NCI-H446 (cell line): ENCODE results near the gene VASH2.

Experiments
- DNase-seq, 2 experiments: peaks; one replicate each; lab custom pipeline; 2025; lab: John Stamatoyannopoulos, UW

Gene VASH2

DNA sequence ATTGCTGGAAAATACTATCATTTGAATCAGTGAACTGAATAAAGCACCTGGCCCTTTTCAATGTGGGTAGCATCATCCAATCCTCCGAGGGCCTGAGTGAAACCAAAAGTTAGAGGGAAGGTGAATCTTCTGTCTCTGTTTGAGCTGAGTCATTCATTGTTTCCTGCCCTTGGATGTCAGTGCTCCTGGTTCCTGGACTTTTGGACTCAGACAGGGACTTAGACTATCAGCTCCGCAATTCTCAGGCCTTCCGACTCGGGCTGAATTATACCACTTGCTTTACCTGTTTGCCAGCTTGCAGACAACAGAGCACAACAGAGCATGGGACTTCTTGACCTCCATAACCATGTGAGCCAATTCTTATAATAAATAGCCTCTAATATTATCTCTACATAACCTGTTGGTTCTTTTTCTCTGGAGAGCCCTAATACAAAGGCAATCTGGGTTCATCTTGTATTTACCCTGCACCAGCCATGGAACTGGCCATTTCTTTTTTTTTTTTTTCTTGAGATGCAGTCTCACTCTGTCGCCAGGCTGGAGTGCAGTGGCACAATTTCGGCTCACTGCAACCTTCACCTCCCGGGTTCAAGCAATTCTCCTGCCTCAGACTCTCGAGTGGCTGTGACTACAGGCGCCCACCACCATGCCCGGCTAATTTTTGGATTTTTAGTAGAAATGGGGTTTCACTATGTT lies 19.2 kb upstream of the VASH2 start:
- no peak for DNase-seq

DNA sequence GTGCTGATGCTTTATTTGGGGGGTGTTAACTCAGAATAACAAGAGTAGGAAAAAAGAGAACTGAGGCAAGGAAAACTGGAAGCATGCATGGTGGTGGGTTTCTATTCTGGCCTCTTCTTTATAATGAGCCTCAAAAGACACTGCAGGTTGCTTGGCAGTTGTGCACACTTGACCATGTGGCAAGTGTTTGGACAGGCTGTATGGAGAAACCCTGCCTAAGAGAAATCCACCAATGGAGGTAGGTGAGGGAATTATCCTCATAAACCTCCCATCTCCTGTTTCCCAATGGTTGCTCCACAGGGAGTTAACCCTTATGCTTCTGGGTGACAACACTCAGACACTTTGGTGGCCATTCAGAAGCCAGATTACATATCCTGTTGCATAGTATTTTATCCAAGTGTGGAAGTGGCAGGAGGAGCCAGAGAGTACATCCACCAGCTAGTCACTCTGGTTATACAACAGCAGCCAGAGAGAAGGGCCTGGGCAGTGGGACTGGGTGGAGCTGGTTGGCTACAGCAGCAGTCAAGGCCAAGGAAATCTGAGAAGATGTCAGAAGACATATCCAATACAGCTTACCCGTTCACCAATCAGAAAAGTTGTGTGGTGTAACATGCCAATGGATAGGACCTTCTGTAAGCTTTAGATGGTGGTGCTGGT lies 16.4 kb upstream of the VASH2 start:
- DNase-seq = no peak

DNA sequence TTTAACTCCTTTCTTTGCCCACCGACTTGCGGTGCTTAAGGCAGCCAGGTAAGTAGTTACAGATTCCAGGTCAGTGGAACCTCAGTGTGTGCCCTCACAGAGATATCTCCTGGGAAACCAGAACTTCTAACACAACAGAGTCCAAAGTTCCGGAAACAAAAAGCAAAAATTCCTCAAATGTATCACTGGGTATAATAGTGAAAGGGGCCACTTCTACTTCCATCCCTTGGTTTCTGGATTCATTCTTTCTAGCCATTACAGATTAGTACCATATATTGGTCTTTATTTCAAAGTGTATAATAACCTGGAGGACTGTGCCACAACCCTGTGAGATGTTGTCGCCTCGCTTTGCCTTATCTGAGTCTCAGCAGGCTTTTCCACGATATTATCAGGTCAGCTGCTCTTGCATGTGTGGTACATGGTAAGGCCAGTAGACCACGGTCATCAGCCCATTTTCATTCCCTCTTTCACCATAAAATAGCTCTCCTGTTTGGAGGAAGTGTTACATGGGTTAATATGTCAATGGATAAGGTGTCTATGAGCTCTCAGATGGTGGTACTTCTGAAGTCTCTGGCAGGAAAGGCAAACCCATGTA lies 14.9 kb upstream of the VASH2 start:
- no peak for DNase-seq

DNA sequence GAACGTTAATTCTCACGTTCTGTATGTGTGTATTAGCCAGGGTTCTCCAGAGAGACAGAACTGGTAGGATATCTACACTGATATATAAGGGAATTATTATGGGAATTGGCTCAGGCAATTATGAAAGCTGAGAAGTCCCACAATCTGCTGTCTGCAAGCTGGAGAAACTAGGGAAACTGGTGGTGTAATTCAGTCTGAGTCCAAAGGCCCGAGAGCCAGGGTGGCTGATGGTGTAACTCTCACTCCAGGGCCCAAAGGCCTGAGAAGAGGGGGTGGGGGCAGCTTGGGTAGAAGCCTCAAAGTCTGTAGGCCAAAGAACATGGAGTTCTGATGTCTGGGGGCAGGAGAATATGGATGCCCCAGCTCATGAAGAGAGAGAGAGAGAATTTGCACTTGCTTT lies 13.3 kb upstream of the VASH2 start:
- DNase-seq = no peak

DNA sequence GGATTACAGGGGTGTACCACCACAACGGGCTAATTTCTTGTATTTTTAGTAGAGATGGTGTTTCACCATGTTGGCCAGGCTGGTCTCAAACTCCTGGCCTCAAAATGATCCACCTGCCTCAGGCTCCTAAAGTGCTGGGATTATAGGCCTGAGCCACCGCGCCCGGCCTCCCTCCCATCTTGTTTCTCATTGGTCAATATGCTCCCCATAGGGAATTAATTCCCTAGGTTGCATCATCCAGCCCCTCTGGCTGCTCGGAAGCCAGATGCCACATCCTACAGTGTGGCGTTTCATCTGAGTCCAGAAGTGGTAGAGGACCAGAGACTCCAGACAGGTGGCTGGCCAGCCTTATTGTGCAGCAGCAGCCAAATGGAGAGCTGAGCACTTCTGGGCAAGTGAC lies 11.5 kb upstream of the VASH2 start:
- DNase-seq = peak in 1 of 2 experiments; percentile 19

DNA sequence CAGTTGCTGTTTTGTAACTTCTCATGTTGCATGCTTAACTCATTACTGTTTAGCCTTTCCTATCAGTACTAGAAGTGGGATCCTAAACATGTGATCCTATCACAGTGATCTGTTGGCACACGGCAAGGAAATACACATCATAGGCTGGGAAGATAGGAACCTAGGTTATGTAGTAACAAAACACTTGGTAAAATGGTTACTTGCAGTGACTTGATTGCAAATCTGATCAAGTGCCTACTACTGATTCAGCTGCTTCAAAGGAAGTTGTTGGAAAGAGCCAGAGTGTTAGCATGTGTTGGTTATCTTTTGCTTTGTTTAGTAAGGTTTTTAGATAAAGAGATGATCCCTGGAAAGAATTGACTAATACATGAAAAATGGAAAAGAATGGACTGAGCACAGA lies 8.9 kb upstream of the VASH2 start:
- DNase-seq = no peak

DNA sequence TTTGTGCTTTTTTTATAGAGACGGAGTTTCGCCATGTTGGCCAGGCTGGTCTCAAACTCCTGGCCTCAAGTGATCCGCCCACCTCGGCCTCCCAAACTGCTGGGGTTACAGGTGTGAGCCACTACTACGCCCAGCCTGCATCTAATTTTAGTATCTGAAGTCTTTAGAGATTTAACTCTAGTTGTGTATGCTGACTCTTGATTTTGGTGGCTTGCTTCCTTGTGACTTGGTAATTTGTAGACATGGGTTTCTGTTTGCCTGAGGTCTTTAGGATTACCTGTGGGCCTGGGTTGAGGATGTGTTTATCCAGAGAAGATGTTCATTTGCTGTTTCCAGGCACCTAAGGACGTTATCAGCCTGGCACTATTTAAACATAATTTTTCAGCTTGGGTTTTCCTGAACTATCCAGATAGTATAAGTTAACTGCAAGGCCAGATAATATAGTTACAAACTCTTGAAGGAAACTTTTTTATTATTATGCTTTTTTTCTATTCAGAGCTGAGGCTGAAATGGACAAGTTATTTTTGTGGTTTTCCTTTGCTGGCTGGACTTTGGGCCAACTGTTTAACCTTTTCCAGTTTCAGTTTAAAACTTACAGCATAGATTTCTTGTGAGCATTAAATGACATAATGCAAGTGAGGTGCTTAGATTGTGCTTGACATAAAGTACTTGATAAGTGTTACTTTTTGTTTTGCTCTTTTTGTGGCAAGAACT lies 7.5 kb upstream of the VASH2 start:
- DNase-seq = no peak

DNA sequence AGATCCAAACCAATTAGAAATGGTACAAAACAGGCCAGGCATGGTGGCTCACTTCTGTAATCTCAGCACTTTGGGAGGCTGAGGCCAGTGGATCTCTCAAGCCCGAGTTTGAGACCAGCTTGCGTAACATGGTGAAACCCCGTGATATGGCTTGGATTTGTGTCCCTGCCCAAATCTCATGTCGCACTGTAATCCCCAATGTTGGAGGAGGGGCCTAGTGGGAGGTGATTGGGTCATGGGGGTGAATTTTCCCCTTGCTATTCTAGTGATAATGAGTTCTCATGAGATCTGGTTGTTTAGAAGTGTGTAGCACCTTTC lies 7.0 kb upstream of the VASH2 start:
- no peak for DNase-seq

DNA sequence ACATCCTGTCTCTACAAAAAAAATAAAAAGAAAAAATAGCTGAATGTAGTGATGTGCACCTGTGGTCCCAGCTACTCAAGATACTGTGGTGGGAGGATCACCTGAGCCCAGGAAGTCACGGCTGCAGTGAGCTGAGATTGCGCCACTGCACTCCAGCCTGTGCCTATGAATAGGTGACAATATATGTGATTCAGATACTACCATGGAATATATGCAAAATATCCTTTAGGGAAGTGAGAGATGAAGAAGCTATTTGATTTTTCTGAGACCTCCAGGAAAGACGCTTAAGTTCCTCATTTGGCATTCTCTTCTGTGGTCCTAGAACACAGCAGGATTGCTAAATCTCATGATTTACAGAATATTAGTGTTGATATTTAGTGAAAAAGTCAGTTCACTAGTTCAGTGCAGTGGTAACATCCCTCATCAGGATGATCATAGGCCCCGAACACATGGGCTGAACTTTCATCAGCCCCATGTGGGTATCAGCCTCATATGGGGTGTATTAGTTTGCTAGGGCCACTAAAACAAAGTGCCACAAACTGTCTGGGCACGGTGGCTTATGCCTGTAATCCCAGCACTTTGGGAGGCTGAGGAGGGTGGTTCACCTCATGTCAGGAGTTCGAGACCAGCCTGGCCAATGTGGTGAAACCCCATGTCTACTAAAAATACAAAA lies 6.0 kb upstream of the VASH2 start:
- no peak for DNase-seq

DNA sequence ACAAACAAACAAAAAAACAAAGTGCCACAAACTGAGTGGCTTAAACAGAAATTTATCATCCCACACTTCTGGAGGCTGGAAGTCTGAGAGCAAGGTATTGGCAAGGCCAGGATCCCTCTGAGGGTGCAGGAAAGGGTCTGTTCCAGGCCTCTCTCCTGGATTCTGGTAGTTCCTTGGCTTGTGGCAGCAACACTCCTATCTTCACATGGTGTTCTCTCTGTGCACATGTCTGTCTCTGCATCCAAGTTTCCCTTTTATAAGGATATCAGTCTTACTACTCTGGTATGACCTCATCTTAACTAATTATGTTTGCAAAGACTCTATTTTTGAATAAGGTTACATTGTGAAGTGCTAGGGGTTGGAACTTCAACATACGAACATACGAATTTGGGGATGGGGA lies 5.3 kb upstream of the VASH2 start:
- no peak for DNase-seq

DNA sequence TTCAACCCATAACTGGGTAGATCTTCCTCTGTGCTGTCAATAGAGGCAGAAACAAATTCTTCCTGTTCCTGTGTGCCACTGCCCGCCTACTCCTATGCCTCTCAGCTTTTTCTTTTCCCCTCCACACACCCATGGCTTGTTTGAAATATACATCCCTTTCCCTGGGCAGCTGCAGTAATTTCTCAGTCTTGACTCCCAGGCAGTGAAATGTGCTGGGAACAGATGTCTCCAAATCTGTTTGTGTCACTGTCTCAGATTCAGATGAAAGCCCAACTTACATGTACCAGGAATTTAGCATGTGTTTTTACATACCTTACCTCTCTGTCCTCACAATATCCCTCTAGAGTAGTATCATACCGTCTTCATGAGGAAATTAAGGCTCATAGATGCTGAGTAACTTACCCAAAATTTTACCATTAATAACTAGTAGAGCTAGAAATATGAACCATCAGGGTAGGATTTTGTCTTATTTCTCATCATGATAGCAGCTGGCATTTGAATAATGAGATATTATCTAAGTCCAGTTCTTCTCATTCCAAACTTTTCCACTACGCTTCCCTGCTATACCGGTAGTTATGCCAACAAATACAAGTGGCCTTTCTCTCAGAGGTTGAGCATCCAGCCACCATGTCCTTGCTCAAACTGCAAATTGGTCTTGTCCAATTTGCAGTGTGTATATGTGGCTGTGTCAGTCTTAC lies 4.7 kb upstream of the VASH2 start:
- no peak for DNase-seq

DNA sequence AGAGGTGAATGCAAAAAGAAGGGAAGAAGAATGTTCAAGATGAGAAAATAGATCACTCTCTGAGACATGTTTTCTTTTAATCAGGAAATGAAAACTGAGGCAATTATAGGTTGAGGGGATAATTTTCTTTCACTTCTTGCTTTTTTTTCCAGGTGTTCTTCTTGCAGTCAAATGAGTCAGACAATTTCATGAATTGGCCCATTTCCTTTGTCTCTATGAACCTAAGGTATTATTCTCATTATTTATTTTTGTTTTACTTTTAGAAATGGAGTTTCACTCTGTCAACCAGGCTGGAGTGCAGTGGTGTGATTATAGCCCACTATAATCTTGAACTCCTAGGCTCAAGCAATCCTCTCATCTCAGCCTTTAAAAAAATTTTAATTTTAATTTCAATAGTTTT lies 3.5 kb upstream of the VASH2 start:
- DNase-seq = no peak

DNA sequence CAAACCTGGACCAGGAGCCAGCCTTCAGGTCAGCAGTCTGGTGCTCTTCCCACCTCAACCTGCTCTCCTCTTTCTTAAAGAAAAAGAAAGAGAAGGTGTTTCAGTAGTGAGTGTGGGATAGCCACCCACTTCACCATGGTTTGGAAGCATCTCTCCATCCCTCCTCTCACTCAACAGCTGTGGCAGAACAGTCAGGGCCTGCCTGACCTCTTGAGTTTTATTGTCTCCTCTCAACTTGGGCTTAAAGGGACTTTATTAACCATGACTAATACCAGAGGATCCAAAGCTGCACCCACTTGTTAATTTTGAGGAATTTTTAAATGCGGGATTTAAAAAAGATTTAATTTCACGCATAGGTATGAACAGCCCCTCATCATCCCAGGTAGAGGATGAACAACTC lies 570 bp upstream of the VASH2 start:
- no peak for DNase-seq

DNA sequence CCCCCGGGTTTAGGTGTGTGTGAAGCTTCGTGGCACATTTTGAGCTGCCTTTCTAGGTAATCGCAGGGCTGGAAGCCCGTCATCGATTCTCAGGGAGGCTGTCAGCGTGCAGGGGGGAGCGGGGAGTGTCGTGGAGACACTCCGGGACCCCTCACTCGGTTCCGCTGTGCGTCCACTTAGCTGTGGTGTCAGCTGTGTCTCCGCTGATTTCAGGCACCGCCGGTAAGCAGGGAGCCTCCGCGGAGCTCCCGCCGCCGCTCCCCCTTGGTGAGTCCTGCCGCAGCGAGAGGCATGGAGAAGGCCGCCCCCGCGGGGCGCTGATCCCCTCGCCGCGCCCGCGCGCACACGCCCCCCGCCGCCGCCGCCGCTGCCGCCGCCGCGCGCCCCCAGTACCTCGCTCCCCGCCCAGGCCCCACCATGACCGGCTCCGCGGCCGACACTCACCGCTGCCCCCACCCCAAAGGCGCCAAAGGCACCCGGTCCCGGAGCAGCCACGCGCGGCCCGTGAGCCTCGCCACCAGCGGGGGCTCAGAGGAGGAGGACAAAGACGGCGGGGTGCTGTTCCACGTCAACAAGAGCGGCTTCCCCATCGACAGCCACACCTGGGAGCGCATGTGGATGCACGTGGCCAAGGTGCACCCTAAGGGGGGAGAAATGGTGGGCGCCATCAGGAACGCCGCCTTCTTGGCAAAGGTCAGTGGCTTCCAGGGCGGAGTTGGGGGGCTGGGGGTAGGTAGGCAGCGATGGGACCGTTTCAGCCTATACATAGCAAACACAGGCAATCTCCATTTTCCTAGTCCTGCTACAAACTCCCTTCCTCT lies 995 bp downstream of the VASH2 start:
- DNase-seq = no peak

DNA sequence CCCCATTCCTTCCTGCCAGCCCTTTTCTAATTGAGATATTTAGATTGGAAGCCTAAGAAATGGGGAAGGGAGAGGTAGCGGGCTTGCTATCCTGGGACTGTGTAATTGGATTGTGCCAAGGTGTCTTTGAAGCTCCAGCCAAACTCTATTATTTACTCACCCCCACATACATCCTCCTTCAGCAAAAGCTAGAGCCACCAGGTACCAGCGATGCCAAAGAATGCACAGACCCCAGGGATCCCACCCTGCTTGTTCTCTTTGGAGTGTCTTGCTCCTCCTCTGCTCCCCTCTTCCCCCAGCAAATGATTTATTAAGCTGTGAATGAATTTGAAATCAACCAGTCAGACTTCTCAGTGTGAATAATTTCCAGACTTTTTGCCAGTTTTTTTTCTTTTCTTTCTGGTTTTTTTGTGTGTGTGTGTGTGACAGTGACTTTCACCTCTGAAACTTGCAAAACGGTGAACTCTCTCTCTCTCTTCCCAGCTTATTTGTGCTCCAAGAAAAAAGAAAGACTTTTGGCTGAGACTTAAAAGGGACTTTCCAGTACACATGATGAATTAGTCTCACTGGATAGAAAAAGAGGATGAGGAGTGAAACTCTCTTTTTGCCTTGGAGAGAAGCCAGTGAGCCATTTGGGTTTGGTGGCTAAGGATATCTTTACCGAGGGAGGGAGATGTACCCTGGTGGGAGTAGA lies 1.8 kb downstream of the VASH2 start:
- no peak for DNase-seq

DNA sequence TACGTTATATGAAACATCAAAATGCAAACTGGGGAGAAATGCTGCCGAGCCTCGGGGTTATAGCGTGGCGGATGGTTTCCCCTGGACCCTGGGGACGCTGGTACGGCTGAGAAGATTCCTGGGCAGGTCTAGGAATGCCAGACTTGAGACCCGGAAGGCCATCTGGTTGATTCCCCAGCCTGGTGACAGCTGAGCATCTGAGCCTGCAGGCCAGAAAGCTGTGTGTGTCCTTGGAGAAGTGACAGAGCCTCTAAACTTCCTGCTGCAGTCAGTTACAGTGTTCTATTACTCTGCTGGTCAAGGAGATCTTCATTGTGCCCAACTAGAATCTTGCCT lies 2.3 kb downstream of the VASH2 start:
- DNase-seq = no peak

DNA sequence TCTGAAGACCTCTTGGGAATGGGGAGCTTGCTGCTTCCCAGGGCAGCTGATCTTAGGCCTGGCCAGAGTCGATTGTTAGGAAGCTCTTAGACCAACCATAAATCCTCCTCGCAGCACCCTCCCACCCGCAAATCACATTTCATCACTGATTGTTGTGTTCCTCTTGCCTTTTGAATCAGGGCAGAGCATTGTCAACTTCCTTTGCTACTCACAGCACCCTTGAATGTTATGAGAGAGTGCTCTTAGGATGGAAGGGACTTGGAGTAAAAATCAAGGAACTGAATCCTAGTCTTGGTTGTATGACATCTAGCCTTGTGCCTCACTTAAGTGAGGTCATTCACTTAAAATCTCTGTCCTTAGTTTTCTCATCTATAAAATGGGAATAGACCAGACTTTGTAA lies 3.0 kb downstream of the VASH2 start:
- no peak for DNase-seq

DNA sequence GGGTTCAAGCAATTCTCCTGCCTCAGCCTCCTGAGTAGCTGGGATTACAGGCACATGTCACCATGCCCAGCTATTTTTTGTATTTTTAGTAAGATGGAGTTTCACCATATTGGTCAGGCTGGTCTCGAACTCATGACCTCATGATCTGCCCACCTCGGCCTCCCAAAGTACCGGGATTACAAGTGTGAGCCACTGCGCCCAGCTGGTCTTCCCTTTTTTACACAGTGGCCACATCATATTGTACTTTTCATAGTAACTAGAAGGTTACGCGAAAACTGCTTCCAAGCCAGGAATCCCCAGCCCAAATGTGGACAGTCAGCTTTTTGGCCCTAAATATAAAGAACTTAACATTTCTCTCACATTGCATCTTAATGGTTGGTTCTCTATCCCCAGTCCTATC lies 4.2 kb downstream of the VASH2 start:
- DNase-seq = no peak

DNA sequence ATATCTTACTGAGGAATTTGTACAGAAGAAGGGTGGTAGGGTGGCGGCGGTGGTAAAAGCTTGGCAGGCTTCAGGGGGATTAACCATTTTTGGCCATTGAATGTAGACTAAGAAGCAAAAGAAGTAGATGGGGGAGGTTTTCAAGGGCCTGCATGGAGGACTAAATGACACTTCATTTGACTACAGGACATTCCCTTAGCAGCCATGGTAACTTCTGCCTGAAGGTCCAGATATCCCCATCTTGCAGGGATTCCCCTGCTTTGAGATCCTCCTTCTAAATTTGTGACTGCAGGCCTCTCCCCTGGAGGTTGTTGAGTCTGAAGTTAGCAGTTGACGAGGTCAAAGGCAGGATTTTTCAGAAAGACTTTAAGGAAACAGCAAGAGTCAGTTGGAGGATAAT lies 4.8 kb downstream of the VASH2 start:
- no peak for DNase-seq

DNA sequence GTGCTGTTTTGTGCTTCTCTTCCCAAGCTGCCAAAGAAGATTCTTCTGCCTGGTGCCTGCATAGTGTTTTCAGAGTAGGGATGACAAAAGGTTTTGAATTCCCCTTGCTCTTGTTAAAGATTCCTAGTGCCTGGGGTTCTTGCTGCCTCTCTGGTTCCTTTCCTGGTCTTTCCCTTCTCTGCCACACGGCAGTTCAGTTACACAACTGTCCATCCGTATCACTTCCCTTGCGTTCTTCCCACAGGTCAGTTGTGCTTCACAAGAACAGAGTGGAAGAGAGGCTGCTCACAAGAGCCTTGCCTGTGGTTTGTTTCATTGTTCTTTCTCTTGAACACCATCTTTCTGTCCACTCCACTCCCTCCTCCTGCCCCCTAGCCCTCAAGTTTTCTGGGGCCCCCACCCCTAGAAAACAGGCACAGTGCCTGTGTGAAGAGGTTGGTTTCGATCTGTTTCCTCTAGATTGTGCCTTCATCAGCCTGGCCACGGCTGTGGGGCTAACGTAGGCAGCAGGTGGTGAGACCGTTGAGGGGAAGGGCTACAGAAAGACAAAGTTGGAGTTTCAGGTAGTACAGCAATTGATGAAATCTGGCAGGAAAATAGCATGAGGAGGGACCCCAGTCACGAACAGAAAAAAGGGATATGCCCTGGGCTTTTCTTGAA lies 5.8 kb downstream of the VASH2 start:
- DNase-seq = no peak
